Measurements from ENCODE around the gene LYPD6B.

LYPD6B gene

GRCh38 chr2:149028377-149028776 is 10.1 kb upstream of the LYPD6B start:
- Histone ChIP-seq H3K27me3 (ENCODE audit: insufficient read depth, low read length) (no peaks in the 10 kb centered on the region), H3K4me2 (ENCODE audit: low read length) (no peak overlapping the region), H3F3A (ENCODE audit: insufficient read depth, low read length) (no peaks in the 10 kb centered on the region), H3K27ac (ENCODE audit: low read depth, low read length, poor library complexity, severe bottlenecking) (no peak overlapping the region), H3K4me3 (ENCODE audit: low read depth, low read length, poor library complexity, severe bottlenecking) (no peak overlapping the region), H3K9me2 (ENCODE audit: low read depth, low read length) (no peaks in the 10 kb centered on the region), H3K9me3 (ENCODE audit: low read length) (no peaks in the 10 kb centered on the region), H3K79me2 (ENCODE audit: insufficient read depth, low read length) (no peaks in the 10 kb centered on the region), H2AFZ (ENCODE audit: low read length) (no peak overlapping the region), H3K36me3 (ENCODE audit: insufficient read depth, low read length) (no peaks in the 10 kb centered on the region), H4K20me1 (ENCODE audit: insufficient read depth, low read length) (no peaks in the 10 kb centered on the region), H3K9ac (ENCODE audit: low read length) (no peak overlapping the region), H3K4me1 (ENCODE audit: insufficient read depth, low read length, severe bottlenecking) (peaks cover 42% of the 10 kb centered on the region)
- TF ChIP-seq CTCF (IDR thresholded peaks at IDR 0.05; ENCODE audit: low read length) = no peak
- no peak for TF ChIP-seq EZH2 (IDR thresholded peaks at IDR 0.05; ENCODE audit: borderline replicate concordance, low read length)

- Histone ChIP-seq H3K9ac (ENCODE audit: low read length) (no peak overlapping the region), H3K27me3 (ENCODE audit: insufficient read depth, low read length) (no peaks in the 10 kb centered on the region), H3K9me2 (ENCODE audit: low read depth, low read length) (no peaks in the 10 kb centered on the region), H3K9me3 (ENCODE audit: low read length) (no peaks in the 10 kb centered on the region), H3K27ac (ENCODE audit: low read depth, low read length, poor library complexity, severe bottlenecking) (no peak overlapping the region), H2AFZ (ENCODE audit: low read length) (no peak overlapping the region), H3K36me3 (ENCODE audit: insufficient read depth, low read length) (no peaks in the 10 kb centered on the region), H3K4me3 (ENCODE audit: low read depth, low read length, poor library complexity, severe bottlenecking) (no peak overlapping the region), H3K4me1 (ENCODE audit: insufficient read depth, low read length, severe bottlenecking) (peaks cover 42% of the 10 kb centered on the region), H3F3A (ENCODE audit: insufficient read depth, low read length) (no peaks in the 10 kb centered on the region), H3K79me2 (ENCODE audit: insufficient read depth, low read length) (no peaks in the 10 kb centered on the region), H4K20me1 (ENCODE audit: insufficient read depth, low read length) (no peaks in the 10 kb centered on the region), H3K4me2 (ENCODE audit: low read length) (no peak overlapping the region)
- TF ChIP-seq CTCF (IDR thresholded peaks at IDR 0.05; ENCODE audit: low read length) (no peak), EZH2 (IDR thresholded peaks at IDR 0.05; ENCODE audit: borderline replicate concordance, low read length) (no peak)
These were observed 9.6 kb upstream of the LYPD6B start for GRCh38 chr2:149028891-149029290.

GRCh38 chr2:149029307-149029965 is 9.1 kb upstream of the LYPD6B start:
- Histone ChIP-seq H3K4me1 (ENCODE audit: insufficient read depth, low read length, severe bottlenecking) (peaks cover 42% of the 10 kb centered on the region), H3K27ac (ENCODE audit: low read depth, low read length, poor library complexity, severe bottlenecking) (no peak overlapping the region), H3F3A (ENCODE audit: insufficient read depth, low read length) (no peaks in the 10 kb centered on the region), H3K4me2 (ENCODE audit: low read length) (no peak overlapping the region), H3K9me3 (ENCODE audit: low read length) (no peaks in the 10 kb centered on the region), H3K36me3 (ENCODE audit: insufficient read depth, low read length) (no peaks in the 10 kb centered on the region), H3K27me3 (ENCODE audit: insufficient read depth, low read length) (no peaks in the 10 kb centered on the region), H3K79me2 (ENCODE audit: insufficient read depth, low read length) (no peaks in the 10 kb centered on the region), H3K9me2 (ENCODE audit: low read depth, low read length) (no peaks in the 10 kb centered on the region), H2AFZ (ENCODE audit: low read length) (no peak overlapping the region), H3K4me3 (ENCODE audit: low read depth, low read length, poor library complexity, severe bottlenecking) (no peak overlapping the region), H3K9ac (ENCODE audit: low read length) (no peak overlapping the region), H4K20me1 (ENCODE audit: insufficient read depth, low read length) (no peaks in the 10 kb centered on the region)
- no peak for TF ChIP-seq CTCF (IDR thresholded peaks at IDR 0.05; ENCODE audit: low read length)
- no peak for TF ChIP-seq EZH2 (IDR thresholded peaks at IDR 0.05; ENCODE audit: borderline replicate concordance, low read length)

Measured in OCI-LY1 (cell line).